Body of pancreas (tissue), 4 donors: ENCODE results near the gene NLRP10.

Experiments used
- POLR2A ChIP-seq, 3 donors: fragments of 450-650 bp; IDR thresholded peaks; one replicate each; pipeline ENCODE4 v1.6.1; 2016; ENCODE audit warnings: antibody characterized with exemption in 3 of 3, mild to moderate bottlenecking in 2 of 3
- TF ChIP-seq, protein P1 (sequence below), 7 experiments: fragments of 450-650 bp in 4 of 7; fragments of 200-600 bp in 3 of 7; sonication (generic) in 3 of 7; IDR thresholded peaks; one replicate each; pipeline ENCODE4 v1.5.1; 2016 to 2019; ENCODE audit warnings: antibody characterized with exemption in 7 of 7

DNA sequence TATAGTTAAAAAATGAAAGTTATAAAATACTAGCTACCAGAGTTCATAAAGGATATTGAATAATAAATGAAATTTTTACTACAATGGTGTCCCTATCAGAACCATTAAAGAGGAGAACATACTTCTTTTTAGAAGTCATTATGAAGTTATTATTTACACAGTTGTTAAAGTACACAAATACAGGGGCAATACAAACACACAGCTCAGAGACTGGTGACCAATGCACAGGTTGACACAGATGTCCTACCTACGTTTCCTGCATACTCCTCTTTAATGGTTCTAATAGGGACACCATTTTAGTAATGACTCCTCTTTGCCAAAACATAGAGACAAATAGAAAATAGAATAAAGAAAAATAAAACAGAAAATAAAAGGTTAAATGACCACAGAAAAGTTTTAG, 10.1 kb downstream of the NLRP10 start:
- TF ChIP-seq, protein P1, sequence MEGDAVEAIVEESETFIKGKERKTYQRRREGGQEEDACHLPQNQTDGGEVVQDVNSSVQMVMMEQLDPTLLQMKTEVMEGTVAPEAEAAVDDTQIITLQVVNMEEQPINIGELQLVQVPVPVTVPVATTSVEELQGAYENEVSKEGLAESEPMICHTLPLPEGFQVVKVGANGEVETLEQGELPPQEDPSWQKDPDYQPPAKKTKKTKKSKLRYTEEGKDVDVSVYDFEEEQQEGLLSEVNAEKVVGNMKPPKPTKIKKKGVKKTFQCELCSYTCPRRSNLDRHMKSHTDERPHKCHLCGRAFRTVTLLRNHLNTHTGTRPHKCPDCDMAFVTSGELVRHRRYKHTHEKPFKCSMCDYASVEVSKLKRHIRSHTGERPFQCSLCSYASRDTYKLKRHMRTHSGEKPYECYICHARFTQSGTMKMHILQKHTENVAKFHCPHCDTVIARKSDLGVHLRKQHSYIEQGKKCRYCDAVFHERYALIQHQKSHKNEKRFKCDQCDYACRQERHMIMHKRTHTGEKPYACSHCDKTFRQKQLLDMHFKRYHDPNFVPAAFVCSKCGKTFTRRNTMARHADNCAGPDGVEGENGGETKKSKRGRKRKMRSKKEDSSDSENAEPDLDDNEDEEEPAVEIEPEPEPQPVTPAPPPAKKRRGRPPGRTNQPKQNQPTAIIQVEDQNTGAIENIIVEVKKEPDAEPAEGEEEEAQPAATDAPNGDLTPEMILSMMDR (IDR thresholded peaks at IDR 0.05) = no peak
- TF ChIP-seq POLR2A (IDR thresholded peaks at IDR 0.05) = no peak
